ENCODE measurements around the gene EDARADD. TPM values are rescaled to one million over a fixed set of nuclear protein-coding genes. Genes with fewer than 3 reads are reported as not detected.

The EDARADD gene
- total RNA-seq, 4 donors from 2014 or later: 0.42 to 1.2 (median 0.82) TPM

DNA sequence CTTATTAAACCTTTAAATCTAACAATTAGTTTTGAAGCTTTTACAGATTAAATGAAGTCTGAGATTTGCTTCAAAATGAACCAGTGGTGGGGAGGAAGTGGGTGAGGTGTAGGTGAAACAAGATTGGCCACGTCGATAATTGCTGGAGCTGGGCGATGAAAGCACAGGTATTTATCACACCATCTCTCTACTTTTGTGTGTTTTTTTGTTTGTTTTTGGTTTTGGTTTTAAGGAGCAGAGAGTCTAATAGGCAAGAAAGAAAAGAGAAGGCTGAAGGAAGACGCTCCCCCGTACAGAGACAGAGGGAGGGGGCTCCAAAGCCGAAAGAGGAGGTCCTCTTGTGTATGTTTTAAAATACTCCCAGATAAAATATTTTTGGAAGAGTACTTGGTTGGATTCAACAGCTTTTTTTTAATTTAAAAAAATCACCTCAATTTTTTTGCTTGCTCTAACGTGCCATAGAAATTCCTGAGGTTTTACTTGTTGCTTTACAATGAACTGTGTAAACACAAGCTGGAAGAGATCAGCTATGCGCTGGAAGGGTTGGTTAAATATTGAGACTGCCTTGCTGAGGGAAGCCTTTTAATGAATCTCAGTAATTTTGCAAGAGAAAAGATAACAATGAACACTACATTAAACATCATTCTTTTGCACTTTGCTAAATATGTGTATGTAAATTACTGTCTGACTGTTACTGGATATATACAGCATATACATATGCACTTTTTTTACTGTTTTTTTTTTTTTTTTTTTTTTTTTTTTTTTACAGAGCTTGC lies 123.0 kb downstream of the EDARADD start:
- Histone ChIP-seq H3K4me1 (no peaks in the 10 kb centered on the region), H3K27ac (no peak overlapping the region), H3K9me3 (no peaks in the 10 kb centered on the region), H3K27me3 (no peaks in the 10 kb centered on the region), H3K4me3 (no peak overlapping the region), H3K36me3 (no peaks in the 10 kb centered on the region)
- TF ChIP-seq POLR2A (IDR thresholded peaks at IDR 0.05): no peak
- TF ChIP-seq, protein P1, sequence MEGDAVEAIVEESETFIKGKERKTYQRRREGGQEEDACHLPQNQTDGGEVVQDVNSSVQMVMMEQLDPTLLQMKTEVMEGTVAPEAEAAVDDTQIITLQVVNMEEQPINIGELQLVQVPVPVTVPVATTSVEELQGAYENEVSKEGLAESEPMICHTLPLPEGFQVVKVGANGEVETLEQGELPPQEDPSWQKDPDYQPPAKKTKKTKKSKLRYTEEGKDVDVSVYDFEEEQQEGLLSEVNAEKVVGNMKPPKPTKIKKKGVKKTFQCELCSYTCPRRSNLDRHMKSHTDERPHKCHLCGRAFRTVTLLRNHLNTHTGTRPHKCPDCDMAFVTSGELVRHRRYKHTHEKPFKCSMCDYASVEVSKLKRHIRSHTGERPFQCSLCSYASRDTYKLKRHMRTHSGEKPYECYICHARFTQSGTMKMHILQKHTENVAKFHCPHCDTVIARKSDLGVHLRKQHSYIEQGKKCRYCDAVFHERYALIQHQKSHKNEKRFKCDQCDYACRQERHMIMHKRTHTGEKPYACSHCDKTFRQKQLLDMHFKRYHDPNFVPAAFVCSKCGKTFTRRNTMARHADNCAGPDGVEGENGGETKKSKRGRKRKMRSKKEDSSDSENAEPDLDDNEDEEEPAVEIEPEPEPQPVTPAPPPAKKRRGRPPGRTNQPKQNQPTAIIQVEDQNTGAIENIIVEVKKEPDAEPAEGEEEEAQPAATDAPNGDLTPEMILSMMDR (IDR thresholded peaks at IDR 0.05): no peak
- no peak for TF ChIP-seq EP300 (IDR thresholded peaks at IDR 0.05)
- no peak for DNase-seq (ENCODE audit: low spot score in 2 of 2)
- WGBS, 2 donors: 42 to 50% methylated on average over 8 of the region's 8 CpGs

DNA sequence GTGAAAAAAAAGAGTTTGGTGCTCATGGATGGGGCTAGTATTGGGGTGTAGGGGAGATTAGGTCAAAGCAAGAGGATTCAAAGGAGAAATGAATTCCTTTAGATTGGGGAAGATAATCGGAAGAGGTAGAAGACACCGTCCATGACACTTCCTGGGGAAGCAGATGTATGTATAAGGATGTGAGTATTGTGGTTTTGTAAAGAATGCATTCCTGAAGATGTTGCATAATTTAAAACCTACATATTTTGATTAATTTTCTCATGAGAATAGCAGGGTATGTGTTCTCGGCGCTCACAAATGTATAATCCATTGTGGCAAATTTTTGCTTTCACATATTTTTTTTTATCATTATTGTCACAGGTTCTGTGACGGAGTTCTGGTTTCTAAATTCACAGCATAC lies 124.2 kb downstream of the EDARADD start:
- H3K27me3 ChIP-seq: no peaks in the 10 kb centered on the region
- 68 to 73% methylated on average over 5 of the region's 5 CpGs for WGBS, 2 donors
- no peak for DNase-seq (ENCODE audit: low spot score in 2 of 2)
- H3K27ac ChIP-seq: no peak overlapping the region
- H3K4me1 ChIP-seq: peaks cover 0 to 7% (median 0%) of the 10 kb centered on the region in 4 donors
- no peaks in the 10 kb centered on the region for H3K9me3 ChIP-seq
- no peak for TF ChIP-seq POLR2A (IDR thresholded peaks at IDR 0.05)
- no peak for TF ChIP-seq EP300 (IDR thresholded peaks at IDR 0.05)
- TF ChIP-seq, protein P1 (IDR thresholded peaks at IDR 0.05): no peak
- no peaks in the 10 kb centered on the region for H3K36me3 ChIP-seq
- no peak overlapping the region for H3K4me3 ChIP-seq

DNA sequence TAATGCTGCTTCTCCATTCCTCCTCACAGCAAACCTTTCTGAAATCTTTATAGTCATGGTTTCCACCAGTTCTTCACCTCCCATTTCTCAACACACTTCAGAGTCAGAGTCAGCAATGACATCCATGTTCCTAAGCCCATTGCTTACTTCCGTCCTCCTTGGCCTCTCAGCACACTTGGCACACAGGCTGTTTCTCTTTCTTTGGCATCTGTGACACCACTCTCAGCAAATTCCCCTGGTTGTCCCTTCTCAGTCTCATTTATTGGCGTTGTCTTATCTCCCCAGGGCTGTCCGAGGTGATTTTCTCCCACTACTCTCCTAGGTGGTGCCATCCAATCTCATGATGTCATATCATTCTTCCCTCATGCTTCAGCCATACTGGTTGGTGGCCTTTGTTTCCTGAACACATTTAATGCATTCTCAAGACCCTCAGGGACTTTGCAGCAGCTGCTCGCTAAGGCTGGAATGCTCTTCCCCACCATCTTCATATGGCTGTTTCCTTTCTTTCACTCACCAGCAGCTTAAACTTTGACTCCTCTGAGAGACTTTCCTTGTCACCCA lies 126.4 kb downstream of the EDARADD start:
- Histone ChIP-seq H3K36me3 (no peaks in the 10 kb centered on the region), H3K4me3 (no peak overlapping the region), H3K4me1 (peaks cover 0 to 17% (median 3%) of the 10 kb centered on the region in 4 donors), H3K27ac (no peak overlapping the region), H3K27me3 (no peaks in the 10 kb centered on the region), H3K9me3 (no peaks in the 10 kb centered on the region)
- TF ChIP-seq EP300 (IDR thresholded peaks at IDR 0.05) (no peak), POLR2A (IDR thresholded peaks at IDR 0.05) (no peak)
- TF ChIP-seq, protein P1 (IDR thresholded peaks at IDR 0.05): no peak
- no peak for DNase-seq (ENCODE audit: low spot score in 2 of 2)
- 69 to 75% methylated on average over 4 of the region's 4 CpGs for WGBS, 2 donors

DNA sequence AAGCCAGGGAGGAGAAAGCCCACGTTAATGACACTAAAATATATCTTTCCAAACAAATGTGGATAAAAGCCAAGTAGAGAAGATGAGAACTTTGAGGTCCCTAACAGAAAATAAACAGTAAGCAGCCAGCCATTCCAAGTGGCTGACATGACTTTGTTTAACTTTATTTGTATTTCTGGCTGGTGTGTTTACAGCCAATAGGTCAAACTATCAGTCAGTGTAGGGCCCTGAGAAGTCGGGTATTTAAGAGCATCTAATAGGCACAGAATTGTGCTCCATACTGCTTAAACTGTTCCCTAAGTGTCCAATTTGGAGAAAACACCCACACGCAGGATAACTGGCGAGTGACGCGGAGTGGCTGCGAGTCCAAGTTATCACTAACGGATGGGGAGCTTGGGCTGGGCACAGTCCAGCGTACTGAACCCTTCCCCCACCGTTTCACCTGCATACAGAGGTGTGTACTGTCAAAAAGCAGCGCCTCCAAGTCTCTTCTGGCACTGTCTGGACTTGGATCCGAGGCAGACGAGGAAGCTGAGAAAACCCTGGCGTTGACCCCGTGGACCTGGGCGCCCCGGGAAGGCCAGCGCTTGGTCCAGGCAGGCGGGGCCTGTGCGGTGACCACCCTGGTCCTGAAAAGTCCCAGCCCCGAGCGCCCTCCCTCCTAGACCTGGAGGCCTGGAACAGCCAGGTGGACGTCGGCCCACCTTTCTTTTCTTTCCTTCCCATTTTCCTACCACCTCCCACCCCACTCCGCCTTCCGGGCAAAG lies 129.0 kb downstream of the EDARADD start:
- Histone ChIP-seq H3K27ac (peak overlapping the region; percentile 44 to 94 (median 90)), H3K4me3 (peak overlapping the region; percentile 68 to 98 (median 93)), H3K36me3 (peaks cover 0 to 24% (median 0%) of the 10 kb centered on the region in 3 donors), H3K27me3 (no peaks in the 10 kb centered on the region), H3K4me1 (peaks cover 0 to 17% (median 3%) of the 10 kb centered on the region in 4 donors), H3K9me3 (no peaks in the 10 kb centered on the region)
- peak in 1 of 2 donors; percentile 7 for DNase-seq (ENCODE audit: low spot score in 2 of 2)
- no peak for TF ChIP-seq EP300 (IDR thresholded peaks at IDR 0.05)
- TF ChIP-seq POLR2A (IDR thresholded peaks at IDR 0.05): no peak
- TF ChIP-seq, protein P1 (IDR thresholded peaks at IDR 0.05): no peak
- 19 to 29% methylated on average over 26 of the region's 26 CpGs for WGBS, 2 donors
